Kidney epithelial cell (primary cell): ENCODE measurements around the gene WSCD1. TPM values are rescaled to one million over a fixed set of nuclear protein-coding genes. Genes with fewer than 3 reads are reported as not detected.

ENCODE experiments used
- DNase-seq: peaks from one replicate; pipeline ENCODE4 v3.0.0-alpha.2; 2010; ENCODE audit warnings: low read depth
- H3K27me3 ChIP-seq: 2 replicates; pipeline ENCODE4 v1.6.0; 2011; ENCODE audit warnings: low read length; ENCODE audit not compliant: control insufficient read depth, insufficient read depth
- H3K36me3 ChIP-seq: 2 replicates; pipeline ENCODE4 v1.5.1; 2011; ENCODE audit warnings: low read length; ENCODE audit not compliant: control insufficient read depth, insufficient read depth
- H3K4me3 ChIP-seq: 2 replicates; pipeline ENCODE4 v1.5.1; 2011; ENCODE audit warnings: low read depth, mild to moderate bottlenecking, control low read depth, low read length
- CTCF ChIP-seq: IDR thresholded peaks from 2 replicates; pipeline ENCODE4 v1.5.1; 2011; ENCODE audit warnings: mild to moderate bottlenecking, moderate library complexity, low read length, control low read depth, inconsistent platforms; ENCODE audit not compliant: insufficient read depth, poor library complexity, severe bottlenecking
- total RNA-seq: library from RNA; depleted of rRNA; stranded (reverse); fragments of >200 nt; gene quantifications from 2 replicates; pipeline ENCODE4 v1.2.3, GENCODE V29; 2015

Gene WSCD1
- total RNA-seq, 1 donor from 2014 or later = 21.4 TPM

- no peak for DNase-seq
- Histone ChIP-seq H3K27me3 (peaks cover 4% of the 10 kb centered on the region), H3K4me3 (no peak overlapping the region), H3K36me3 (no peaks in the 10 kb centered on the region)
- no peak for TF ChIP-seq CTCF
Measured at GRCh38 chr17:6142701-6143100, 72.5 kb downstream of the WSCD1 start.

- Histone ChIP-seq H3K27me3 (peaks cover 8% of the 10 kb centered on the region), H3K4me3 (no peak overlapping the region)
- no peak for TF ChIP-seq CTCF
Measured at GRCh38 chr17:6145946-6146345, 75.8 kb downstream of the WSCD1 start.

GRCh38 chr17:6147042-6147441 lies 76.9 kb downstream of the WSCD1 start:
- Histone ChIP-seq H3K4me3 (no peak overlapping the region), H3K27me3 (peaks cover 4% of the 10 kb centered on the region), H3K36me3 (no peaks in the 10 kb centered on the region)
- TF ChIP-seq CTCF = no peak
- DNase-seq = no peak

More at GRCh38 chr17:6145946-6146345, 75.8 kb downstream of the WSCD1 start:
- H3K36me3 ChIP-seq = no peaks in the 10 kb centered on the region
- DNase-seq = no peak

- Histone ChIP-seq H3K36me3 (no peaks in the 10 kb centered on the region), H3K27me3 (peaks cover 7% of the 10 kb centered on the region), H3K4me3 (no peak overlapping the region)
- no peak for DNase-seq
- no peak for TF ChIP-seq CTCF
Measured at GRCh38 chr17:6153375-6153774, 83.2 kb downstream of the WSCD1 start.

GRCh38 chr17:6157716-6158115 lies 87.5 kb downstream of the WSCD1 start:
- peaks cover 6% of the 10 kb centered on the region for H3K27me3 ChIP-seq
- no peak overlapping the region for H3K4me3 ChIP-seq
- H3K36me3 ChIP-seq = no peaks in the 10 kb centered on the region
- no peak for TF ChIP-seq CTCF
- DNase-seq = no peak

GRCh38 chr17:6159541-6160231 lies 89.5 kb downstream of the WSCD1 start:
- Histone ChIP-seq H3K36me3 (no peaks in the 10 kb centered on the region), H3K27me3 (peaks cover 6% of the 10 kb centered on the region), H3K4me3 (no peak overlapping the region)
- no peak for DNase-seq
- TF ChIP-seq CTCF = no peak
